ENCODE measurements around the gene TTLL11.
"Not testable (repeated sequence)": the region's sequence is repeated elsewhere in the genome, so short reads cannot be mapped to it uniquely, and the experiment has no call there.

The TTLL11 gene

DNA sequence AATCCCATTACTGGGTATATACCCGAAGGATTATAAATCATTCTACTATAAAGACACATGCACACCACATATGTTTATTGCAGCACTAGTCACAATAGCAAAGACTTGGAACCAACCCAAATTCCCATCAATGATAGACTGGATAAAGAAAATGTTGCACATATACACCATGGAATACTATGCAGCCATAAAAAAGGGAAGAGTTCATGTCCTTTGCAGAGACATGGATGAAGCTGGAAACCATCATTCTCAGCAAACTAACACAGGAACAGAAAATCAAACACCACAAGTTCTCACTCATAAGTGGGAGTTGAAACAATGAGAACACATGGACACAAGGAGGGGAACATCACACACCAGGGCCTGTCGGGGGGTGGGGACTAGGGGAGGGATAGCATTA, 198.7 kb downstream of the TTLL11 start:
- DNase-seq: not testable (repeated sequence)

DNA sequence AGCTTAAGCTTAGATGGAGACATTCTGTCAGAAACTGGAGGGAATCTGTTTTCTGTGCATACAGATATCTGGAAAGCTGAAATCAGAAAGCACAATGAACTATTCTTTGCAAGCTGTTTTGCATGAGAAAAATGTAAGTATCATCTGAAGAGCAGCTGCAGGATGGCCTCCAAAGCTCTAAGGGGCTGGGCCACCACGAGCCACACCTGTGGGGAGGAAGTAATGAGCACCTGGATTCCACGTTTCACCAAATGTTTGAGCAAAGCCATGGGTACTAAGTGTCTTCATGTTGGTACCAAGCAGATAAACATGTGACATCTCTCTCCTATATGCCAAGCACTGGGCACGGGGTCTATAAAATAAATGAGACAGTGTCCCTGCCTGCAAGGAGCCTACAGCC, 199.3 kb downstream of the TTLL11 start:
- DNase-seq: no peak

DNA sequence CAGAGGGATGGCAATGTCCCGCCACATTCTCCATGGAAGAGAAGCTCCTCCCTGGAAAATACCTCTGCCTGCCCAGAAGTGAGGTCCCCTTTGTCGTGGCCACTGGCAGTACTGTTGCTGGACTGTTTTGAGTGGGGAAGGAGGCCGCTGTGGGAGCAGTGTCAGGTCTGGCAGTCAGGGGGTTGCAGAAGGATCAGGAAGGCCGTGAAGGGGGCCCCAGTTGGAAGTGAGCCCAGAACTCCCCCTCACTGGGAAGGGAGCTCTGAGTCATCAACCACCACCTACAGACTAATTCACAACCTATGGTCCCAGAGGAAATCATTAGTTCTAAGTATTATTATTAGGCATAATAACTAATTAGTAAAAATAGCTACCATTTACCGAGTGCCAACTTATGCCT, 200.4 kb downstream of the TTLL11 start:
- no peak for DNase-seq

DNA sequence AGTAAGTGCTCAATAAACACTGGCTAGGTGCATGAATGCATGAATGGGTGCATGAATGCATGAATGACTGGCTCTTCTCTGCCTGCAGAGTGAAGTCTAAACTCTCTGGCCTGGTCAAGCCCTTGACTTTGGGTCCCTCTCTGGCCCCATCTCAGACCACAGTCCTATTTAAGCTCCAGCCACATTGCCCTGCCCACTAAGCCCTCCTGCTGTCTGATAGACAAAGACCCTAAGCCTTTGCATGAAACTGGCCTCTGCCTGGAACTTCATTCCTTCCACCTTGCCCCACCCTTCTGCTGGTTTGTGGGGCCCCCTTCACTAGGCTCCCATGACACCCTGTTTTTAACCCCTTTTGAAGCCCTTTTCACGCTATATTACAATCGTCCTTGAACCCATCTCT, 202.4 kb downstream of the TTLL11 start:
- no peak for DNase-seq

DNA sequence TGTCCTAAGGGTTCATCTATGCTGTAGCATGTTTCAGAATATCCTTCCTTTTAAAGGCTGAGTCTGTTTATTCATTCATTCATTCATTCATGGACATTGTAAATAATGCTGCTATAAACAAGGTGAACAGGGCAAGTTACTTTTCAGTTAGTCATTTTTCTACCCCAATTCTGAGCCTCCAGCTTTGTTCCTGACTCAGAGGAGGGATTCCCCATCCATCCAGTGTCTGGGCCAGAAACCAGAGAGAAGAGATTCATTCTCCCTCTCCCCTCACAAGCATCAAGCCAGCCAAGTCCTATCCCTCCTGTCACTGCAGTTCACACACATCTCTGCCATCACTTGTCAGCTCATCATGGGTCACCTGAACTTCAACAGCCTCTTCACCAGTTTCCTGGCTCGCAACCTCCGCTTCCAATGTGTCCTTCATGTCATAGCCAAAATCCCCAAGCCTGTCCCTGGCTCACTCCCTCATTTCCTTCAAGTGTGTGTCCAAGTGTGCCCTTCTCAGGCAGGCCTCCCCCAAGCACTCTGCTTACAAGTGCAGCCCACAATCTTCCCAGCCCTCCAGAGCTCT, 203.0 kb downstream of the TTLL11 start:
- no peak for DNase-seq

DNA sequence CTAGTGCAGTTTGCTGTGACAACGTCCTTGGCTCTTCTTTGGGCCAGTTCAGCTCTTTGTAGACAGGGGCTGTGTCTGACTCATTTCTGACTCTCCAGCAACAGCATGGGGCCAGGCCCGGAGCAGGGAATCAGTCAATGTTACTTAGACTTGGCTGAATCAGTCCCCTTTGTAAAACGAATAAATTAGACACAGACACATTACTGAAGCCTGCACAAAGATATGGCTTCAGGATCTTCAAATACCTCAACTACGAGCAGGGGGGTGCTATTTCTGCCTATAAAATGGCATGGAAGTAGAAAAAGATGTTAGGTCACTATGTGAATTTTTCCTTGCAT, 204.7 kb downstream of the TTLL11 start:
- DNase-seq: no peak

DNA sequence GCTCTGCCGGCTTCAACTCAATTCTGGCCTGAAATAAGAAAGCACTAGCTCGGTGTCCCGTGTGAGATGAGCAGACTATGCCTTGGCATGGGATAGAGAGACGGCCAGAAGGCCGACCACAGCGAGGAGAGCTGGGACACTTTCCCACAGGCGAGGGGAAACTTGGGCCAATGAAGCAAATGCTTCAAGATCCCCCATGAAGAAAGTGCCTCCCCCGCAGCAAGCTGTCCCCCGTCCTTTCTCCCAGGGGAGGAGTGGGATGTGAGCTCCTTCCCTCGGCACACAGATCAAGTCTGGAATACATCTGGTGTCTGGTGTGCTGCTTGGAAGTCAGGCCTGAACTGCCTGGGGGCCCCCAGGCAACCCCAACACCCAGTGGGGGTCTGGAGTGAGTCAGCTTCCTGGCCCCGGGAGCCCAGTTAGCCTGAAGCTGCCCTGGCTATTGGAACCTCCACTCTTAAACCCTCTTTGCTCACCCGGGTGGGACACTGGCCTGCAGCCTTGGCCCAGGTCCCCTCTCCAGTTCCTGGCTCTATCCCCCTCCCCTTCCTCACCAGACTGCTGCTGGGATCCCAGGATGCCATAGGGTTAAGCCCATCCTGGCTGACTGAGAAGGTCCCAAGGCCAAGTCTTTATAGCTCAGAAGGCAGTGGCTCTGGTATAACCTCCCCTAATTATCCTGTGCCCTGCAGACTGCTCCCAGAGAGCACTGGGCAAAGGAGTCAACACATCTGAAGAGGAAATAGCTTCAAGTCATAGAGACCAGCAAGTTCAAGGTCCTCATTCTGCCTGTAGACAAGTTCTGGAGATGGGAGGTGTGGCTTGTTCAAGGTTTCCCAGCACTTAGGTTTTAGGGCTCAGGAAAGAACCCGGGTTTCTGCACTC, 205.3 kb downstream of the TTLL11 start:
- DNase-seq: no peak

DNA sequence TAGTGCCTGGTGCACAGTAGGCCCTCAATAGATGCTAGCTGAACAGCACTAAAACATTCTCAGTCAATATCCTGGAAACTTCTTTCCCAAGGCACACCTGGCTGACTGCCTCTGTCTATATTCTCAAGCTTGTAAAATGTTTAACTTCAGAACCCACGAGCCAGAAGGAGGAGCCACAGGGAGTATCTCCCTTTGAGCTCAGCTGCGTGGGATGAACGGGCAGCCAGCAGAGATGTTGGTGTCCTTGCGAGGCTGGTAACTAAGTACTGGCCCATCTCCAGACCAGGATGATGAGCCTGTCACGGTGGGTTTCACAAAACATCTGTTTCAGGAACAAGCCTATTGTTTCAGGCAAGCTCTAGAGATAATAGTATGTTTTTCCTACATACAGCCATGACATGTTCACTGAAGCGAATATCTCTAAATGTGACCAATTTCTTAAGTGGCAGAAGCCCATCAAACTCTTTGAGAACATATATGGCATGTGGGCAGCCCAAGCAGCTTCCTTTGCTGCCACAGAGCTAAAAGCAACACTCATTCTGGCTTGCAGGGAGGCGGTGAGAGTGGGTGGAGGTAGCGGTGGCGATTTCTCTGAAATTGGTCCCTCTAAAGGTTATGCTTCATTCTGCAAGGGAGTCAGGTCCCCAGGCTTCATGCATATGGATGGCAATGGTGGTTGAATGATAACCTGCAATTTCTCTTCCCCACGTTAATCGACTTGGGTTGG, 206.2 kb downstream of the TTLL11 start:
- DNase-seq: no peak

DNA sequence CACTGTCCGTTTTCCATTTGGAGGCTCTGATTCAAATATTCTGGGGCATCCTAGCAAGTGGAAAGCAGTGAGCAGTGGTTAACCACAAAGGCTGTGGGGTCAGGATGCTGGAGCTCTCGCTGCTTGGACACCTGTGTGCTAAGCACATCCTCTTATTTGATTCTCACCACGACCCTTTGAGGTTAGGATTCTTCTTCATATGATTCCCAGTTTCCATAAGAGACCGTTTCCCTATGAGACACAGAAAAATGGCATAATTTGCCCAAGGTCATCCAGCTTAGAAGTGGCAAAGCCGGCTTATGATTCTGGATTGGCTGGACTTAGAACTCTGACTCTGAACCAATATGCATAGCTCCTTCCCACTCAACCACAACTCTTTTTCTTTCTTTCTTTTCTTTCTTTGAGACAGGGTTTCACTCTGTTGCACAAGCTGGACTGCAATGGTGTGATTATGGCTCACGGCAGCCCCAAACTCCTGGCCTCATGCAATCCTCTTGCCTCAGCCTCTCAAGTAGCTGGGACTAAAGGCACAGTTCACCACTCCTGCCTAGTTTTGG, 207.7 kb downstream of the TTLL11 start:
- no peak for DNase-seq

DNA sequence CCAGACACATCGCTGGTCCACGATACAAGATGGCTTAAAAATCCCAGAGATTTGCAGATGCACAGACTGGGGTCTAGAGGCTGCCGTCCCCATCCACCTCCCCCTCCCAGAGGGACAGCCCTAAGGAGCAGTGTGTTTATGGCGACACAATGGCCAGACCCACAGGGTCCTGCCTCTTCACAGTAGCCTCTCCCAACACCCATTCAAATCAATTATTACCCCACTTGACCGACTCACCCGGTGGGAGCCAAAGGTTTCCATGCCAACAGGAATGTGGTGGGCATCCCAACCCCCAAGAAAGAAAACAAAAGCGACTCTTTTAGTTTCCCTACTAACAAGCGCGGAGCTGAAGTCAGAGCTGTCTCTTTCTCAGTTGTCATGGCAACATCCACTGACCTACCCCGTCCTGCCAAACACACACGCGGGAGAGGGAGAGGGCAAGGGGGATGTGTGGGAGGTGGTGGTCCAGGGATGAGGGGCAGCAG, 209.0 kb downstream of the TTLL11 start:
- no peak for DNase-seq

DNA sequence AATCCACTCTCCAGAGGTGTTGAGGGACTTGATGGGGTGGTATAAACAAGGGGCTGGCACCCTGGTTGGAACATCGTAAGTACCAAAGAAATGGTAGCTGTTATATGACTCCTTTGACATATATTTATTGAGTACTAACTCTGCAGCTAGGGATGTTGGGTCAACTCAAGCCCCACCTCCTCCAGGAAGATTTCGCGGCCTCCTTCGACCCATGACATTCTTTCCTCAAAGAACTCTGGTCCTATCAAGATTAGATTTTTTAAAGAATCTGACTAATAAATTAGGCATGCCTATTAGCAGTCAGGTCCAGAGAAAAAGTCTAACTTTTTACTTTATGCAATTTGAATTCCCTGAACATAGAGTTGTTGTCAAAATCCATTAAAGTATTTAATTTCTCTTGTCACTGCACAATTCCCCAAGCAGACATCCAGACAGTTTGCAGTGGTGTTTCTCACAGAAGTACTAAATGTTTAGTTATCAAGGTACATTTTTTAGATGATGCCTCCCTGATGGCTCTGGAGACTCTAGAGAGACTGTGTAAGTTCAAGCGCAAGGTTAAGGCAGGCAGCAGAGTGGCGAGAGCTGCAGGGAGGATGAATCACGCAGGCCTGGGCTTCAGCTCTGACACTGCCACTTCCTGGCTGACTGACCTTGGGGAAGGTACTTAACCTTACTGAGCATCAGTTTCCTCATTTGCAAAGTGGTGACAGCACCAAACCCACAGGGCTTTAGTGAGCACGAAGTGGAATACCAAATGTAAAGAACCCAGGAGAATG, 209.6 kb downstream of the TTLL11 start:
- no peak for DNase-seq

DNA sequence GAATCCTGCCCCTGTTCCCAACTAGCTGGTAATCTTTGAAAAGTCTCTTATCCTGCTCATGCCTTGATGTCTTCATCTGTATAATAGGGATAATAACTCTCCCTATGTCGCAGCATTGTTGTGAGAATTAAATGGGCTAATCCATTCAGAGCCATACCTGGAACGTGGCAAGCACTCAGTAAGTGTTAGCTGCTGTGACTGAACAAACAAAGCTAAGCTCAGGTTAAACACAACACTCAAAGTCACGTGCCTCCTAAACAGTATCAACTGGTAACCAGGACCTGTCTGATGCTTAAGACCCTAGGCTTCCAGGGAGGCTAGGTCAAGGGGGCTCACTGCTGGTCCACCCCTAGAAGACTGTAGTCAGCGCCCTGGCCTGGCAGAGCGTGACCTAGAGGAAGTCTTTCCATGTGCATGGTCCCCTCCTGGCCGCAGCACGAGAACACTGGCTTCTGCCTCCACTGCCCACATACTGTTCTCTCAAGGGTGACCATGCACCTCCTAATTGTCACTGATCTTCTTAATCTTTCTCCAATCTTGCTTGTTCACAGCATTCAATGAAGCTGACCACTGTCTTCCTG, 211.1 kb downstream of the TTLL11 start:
- DNase-seq: no peak

DNA sequence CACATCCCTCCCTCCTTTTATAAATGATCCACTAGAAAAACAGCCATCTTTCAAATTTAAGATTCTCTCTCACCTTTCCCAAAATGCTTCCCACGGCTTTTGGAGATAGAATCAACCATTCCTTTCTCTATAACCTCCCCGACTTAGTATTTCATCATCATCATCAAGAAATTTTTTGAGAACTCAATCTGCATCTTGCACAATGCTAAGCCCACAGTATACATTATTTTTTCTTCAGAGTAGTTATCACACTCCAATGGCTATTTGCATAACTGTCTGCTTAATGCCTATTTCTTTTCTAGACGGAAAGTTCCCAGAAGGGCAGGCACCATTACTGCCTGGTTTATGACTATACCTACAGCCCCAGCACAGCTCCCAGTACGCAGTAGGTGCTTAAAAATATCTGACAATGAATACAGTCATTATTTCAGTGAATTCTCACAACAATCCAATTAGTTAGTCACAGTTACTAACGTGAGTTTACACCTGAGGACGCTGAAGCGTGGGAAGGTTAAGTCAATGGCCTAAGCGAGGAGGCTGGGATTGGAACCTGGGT, 212.7 kb downstream of the TTLL11 start:
- DNase-seq: no peak

DNA sequence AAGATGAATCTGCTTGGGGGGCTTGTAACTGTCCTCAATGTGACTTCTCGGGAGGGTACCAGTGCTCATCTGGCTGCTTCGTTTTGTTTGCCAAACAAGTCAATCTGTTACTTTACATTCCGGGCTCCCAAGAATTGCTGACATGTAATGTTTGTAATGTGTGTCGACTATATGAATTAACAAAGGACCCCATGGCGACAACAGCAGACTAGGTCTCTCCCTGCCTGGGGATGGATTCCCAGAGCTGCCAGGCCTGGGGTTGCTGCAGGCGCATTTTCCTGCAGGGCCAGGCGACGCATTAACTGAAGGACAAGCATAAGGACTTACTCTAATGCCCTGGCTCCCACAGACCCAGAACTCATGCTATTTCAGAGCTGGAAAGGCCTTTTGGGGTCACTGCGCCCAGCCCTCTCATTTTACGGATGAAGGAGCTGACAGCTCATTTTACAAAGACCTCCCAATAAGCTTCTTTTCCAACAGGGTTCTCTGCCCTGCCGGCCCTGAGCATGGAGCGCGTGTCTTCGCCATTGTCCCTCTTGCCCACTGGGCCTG, 214.8 kb downstream of the TTLL11 start:
- DNase-seq: no peak

DNA sequence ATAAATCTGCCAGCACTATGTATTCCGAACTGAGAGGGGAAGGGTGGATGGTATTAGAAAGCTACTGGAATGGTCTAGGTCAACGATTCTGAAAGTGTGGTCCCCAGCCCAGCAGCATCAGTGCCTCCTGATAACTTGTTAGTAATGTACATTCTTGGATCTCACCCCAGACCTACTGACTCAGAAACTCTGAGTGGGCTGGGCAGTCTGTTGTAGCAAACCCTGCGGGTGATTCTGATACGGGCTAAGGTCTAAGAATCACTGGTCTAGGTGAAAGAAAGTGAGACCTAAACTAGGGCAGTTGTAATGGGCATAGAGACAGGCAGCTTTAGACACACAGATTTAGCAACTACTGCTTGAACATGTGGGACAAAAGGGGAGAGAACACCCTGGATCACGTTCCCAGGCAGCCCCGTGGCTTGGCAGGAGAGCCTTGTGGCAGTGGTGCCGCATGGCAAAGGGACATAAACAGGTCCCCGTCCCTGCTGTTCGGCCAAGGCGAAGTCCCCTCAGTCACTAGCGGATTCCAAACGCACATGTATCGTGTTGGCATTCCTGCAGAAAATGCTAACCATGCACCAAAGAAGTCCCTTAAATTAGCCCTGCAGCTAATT, 216.3 kb downstream of the TTLL11 start:
- no peak for DNase-seq

DNA sequence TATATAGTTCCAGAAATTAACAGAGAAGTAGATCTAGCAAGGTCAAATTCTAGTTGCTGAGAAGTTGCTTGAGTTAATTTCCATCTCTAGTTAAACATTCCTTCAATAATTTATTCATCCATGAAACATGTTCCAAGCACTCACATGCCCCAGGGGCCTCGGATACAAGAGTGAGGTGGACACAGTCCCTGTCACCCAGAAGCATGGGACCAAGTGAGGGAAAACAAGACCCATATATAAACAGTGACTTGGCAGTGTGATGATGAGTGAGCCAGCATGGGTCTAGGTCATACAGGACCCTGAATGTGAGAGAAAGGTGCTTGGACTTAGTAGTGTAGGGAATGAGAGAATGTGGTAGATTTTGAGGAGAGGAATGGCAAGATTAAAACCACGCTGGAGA, 216.9 kb downstream of the TTLL11 start:
- no peak for DNase-seq

DNA sequence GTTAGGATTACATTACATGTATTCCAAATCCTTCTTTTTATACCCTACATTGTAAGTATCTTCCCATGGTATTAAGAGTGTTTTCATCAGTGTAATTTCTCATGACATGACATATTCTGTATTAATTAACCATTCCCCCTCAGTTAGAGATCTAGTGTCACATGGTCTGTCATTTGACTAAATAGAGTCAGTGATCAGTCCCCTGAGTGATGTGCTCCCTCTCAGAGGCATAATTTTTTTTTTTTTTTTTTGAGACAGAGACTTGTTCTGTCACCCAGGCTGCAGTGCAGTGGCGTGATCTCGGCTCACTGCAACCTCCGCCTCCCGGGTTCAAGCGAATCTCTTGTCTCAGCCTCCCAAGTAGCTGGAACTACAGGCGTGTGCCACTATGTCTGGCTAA, 218.6 kb downstream of the TTLL11 start:
- DNase-seq: no peak

DNA sequence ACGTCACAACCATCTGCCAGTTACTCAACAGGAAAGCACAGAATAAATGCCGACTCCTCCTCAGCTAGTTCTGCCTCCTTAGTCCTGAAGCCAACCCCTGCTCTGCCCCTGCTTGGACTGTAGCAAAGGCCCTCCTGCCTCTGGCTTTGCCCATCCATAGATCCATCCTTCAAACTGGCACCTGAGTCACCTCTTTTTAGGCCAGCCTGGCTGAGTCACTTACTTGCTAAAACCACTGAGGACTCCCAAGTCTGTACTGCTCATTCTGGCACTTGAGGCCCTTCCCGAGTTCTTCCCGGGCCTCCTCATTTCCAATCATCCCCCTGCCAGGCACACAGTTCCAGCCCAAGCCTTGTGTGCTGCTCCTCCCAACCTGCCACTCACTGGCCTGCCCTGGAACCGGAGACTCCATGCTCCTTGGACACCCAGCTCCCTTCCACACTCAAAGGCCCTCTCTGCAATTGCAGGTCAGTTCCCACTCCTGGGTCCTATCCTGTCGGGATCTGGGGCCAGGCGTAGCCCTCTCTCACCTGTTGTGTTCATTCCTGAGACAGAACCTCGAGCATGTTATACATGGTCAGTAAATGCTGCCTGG, 221.6 kb downstream of the TTLL11 start:
- DNase-seq: no peak

DNA sequence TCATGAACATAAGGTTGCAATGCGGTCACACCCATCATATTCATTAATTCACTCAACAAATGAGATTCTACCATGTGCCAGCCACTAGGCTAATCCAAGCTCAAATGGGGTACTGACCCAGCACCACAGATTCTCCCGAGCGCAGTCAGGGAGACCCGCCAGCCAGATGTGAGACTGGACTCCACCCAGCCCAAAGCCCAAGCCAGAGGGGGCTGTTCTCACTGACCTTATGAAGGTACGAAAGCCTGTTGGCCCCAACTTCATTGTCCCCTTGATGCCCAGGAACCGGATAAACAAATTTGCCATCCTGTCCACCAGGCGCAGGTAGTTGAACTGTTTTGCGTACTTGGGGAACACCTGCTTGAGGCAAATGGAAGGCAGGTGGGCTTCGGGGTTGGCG, 222.8 kb downstream of the TTLL11 start:
- DNase-seq: no peak

DNA sequence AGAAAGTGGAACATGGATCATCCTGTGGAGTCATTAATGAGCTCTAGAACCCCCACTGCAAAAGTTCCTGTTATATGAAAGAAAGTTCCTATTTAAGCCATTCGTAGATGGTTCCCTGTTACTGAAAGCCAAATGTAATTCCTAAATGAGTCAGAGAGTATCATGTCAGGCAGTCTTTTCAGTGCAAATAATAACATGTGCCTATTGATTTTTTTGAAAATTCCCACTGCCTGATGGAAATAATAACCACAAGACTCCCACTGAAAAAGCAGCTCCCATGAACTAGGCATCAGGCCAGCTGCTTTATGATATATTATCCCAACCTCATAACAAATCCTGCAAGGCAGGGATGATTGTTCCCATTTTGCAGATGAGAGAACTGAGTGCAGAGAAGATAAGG, 224.5 kb downstream of the TTLL11 start:
- DNase-seq: no peak

DNA sequence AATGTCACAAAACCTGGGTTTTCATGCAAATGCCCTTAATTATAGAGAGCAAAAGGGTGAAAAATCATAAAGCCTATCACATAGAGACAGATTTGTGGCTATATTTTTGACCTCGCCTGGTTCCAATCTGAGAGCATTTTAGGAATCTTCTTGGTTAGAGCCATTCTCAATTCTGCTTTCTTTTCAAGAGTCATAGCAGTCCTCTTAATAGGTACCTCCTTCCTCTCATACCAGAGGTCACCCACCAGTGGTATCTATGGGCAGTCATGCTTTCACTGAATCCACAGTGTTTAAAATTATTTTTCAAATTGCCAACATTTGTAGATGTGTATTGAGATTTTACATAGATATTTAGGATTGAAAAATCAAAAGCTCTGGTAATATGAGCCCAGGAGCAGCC, 226.2 kb downstream of the TTLL11 start:
- no peak for DNase-seq

Data from CD4-positive, alpha-beta T cell treated with Interleukin-17A for 4 hours (primary cell).